IMR-90 (cell line): Measurements from ENCODE around the gene ACSBG1.

Experiments
- BHLHE40 ChIP-seq: fragments of 150-350 bp; IDR thresholded peaks from 2 replicates; pipeline ENCODE4 v1.6.1; 2016; ENCODE audit warnings: mild to moderate bottlenecking, low read depth, low read length
- CEBPB ChIP-seq: IDR thresholded peaks from 2 replicates; pipeline ENCODE4 v1.6.1; 2012; ENCODE audit warnings: low read depth, low read length, improper control_type of control experiment
- MAFK ChIP-seq: IDR thresholded peaks from 2 replicates; pipeline ENCODE4 v1.6.1; 2012; ENCODE audit warnings: low read depth, low read length, improper control_type of control experiment
- POLR2A ChIP-seq: IDR thresholded peaks from 2 replicates; pipeline ENCODE4 v1.6.1; 2012; ENCODE audit warnings: mild to moderate bottlenecking, low read depth, low read length
- RAD21 ChIP-seq: IDR thresholded peaks from 2 replicates; pipeline ENCODE4 v1.6.1; 2012; ENCODE audit warnings: low read length, improper control_type of control experiment
- RFX5 ChIP-seq: IDR thresholded peaks from 2 replicates; pipeline ENCODE4 v1.8.0; 2012; ENCODE audit warnings: low read depth, mild to moderate bottlenecking, low read length, moderate library complexity
- SMC3 ChIP-seq: fragments of 150-350 bp; IDR thresholded peaks from 2 replicates; pipeline ENCODE4 v1.6.1; 2016; ENCODE audit warnings: low read depth, mild to moderate bottlenecking, antibody characterized with exemption, low read length, moderate library complexity
- TF ChIP-seq, protein P1 (sequence below): conservative IDR thresholded peaks from 2 replicates; pipeline ENCODE4 v1.5.1; 2012; ENCODE audit warnings: mild to moderate bottlenecking, low read depth, low read length, improper control_type of control experiment
- TF ChIP-seq, protein P2 (sequence below): fragments of 150-350 bp; IDR thresholded peaks from 2 replicates; pipeline ENCODE4 v1.6.1; 2016; ENCODE audit warnings: low read depth, mild to moderate bottlenecking, low read length, moderate library complexity, borderline replicate concordance

GRCh38 chr15:78182336-78182700 is 52.0 kb downstream of the ACSBG1 start:
- TF ChIP-seq, protein P1, sequence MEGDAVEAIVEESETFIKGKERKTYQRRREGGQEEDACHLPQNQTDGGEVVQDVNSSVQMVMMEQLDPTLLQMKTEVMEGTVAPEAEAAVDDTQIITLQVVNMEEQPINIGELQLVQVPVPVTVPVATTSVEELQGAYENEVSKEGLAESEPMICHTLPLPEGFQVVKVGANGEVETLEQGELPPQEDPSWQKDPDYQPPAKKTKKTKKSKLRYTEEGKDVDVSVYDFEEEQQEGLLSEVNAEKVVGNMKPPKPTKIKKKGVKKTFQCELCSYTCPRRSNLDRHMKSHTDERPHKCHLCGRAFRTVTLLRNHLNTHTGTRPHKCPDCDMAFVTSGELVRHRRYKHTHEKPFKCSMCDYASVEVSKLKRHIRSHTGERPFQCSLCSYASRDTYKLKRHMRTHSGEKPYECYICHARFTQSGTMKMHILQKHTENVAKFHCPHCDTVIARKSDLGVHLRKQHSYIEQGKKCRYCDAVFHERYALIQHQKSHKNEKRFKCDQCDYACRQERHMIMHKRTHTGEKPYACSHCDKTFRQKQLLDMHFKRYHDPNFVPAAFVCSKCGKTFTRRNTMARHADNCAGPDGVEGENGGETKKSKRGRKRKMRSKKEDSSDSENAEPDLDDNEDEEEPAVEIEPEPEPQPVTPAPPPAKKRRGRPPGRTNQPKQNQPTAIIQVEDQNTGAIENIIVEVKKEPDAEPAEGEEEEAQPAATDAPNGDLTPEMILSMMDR: no peak
- no peak for TF ChIP-seq POLR2A
- TF ChIP-seq RAD21: no peak
- no peak for TF ChIP-seq RFX5
- TF ChIP-seq BHLHE40: no peak
- TF ChIP-seq, protein P2, sequence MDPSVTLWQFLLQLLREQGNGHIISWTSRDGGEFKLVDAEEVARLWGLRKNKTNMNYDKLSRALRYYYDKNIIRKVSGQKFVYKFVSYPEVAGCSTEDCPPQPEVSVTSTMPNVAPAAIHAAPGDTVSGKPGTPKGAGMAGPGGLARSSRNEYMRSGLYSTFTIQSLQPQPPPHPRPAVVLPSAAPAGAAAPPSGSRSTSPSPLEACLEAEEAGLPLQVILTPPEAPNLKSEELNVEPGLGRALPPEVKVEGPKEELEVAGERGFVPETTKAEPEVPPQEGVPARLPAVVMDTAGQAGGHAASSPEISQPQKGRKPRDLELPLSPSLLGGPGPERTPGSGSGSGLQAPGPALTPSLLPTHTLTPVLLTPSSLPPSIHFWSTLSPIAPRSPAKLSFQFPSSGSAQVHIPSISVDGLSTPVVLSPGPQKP: no peak
- no peak for TF ChIP-seq CEBPB
- no peak for TF ChIP-seq SMC3
- TF ChIP-seq MAFK: no peak
